ENCODE results near the gene NECTIN3.

The NECTIN3 gene

DNA sequence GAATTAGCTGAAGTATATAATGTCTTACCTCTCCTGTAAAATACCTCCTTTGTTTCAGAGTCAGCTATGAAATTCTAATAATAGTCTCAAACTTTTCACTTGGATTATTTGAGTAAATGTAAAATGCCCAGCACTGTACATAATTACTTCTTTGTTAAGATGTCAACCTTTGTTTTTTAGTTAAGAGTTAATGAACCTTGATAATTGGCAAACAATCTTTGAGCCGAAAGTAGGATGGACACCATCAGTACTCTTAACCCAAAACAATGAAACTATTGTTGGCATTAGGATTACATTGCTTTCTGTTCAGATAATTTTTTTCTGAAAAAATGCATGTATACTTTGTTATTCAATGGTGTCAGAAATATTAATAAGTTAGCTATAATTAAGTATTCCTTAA, 3.0 kb upstream of the NECTIN3 start:
- TF ChIP-seq YY1 (IDR thresholded peaks at IDR 0.05; ENCODE audit: low read depth) = no peak
- TF ChIP-seq ZBTB7A (IDR thresholded peaks at IDR 0.05; ENCODE audit: low read depth) = no peak
- TF ChIP-seq TCF12 (IDR thresholded peaks at IDR 0.05; ENCODE audit: low read depth) = no peak
- no peak for TF ChIP-seq NFIC (IDR thresholded peaks at IDR 0.05)
- no peak for TF ChIP-seq RAD21 (IDR thresholded peaks at IDR 0.05; ENCODE audit: low read depth)
- TF ChIP-seq, protein P1, sequence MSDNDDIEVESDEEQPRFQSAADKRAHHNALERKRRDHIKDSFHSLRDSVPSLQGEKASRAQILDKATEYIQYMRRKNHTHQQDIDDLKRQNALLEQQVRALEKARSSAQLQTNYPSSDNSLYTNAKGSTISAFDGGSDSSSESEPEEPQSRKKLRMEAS (IDR thresholded peaks at IDR 0.05) = no peak
- TF ChIP-seq TEAD4 (IDR thresholded peaks at IDR 0.05) = no peak

DNA sequence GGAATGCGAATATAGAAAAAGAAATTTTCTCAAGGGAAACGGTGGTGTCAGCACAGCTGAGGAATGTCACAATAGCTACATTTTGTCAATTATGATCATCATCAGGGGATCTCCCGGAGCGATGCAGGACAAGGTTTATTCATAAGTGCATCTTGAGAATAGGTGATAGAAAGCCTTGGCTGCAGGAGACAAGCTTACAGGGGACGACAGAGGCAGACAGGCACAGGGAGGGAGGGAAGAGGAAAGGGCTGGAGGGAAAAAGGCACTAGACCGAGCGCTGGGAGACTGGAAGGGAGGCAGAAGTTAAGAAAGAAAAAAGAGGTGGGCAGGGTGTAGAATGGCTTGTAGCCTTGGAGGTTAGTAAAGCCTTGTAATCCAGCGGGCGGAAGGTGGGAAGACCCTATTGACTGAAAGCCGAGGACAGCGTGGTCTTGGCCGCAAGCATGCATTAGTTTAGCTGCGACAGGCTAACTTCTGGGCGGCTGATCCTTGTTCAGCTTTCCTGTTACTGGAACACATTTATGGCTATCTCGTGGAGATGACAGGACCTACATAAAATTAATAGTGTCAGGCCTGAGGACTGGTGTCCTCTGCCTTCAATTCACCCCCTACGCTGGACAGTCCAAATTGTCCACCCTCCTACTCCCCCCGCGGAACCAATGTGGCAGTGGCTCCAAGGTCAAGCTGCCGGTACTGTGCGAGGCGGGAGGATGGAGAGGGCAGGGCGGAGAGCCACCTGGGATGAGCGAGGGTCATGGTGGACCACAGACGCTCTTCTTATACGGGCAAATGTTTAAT, 1.4 kb upstream of the NECTIN3 start:
- TF ChIP-seq, protein P1 (IDR thresholded peaks at IDR 0.05) = 0 out of 2 replicates have a peak, but pooled peaks have one; percentile 5
- no peak for TF ChIP-seq TAF1 (IDR thresholded peaks at IDR 0.05; ENCODE audit: low read depth)
- no peak for TF ChIP-seq EP300 (IDR thresholded peaks at IDR 0.05; ENCODE audit: borderline replicate concordance)
- no peak for TF ChIP-seq TEAD4 (IDR thresholded peaks at IDR 0.05)
- no peak for TF ChIP-seq TCF12 (IDR thresholded peaks at IDR 0.05; ENCODE audit: low read depth)
- no peak for TF ChIP-seq FOXM1 (IDR thresholded peaks at IDR 0.05; ENCODE audit: borderline replicate concordance, low read depth)

DNA sequence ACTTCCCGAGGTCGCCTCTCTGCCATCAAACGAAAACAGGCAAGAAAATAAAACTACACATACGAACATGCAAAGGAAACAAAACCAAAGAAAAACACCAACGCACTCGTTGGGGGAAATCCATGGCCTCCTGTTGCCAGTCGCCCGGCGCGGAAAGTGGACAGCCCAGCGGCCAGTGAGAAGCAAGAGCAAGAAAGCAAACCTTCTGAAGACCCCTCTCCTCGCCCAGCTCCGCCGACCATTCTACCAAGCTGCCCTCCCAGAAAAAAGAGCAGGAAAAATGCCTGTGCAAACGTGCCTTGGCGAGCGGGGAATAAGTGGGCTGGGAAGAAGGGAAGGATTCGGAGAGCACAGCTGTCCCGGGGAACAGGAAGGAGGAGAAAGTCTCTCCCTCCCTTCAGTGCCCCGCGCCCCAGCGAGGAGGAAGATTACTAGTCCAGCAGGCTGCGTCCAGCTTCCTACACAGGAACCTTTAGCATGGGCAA, 802 bp upstream of the NECTIN3 start:
- no peak for TF ChIP-seq YY1 (IDR thresholded peaks at IDR 0.05; ENCODE audit: low read depth)
- TF ChIP-seq, protein P2, sequence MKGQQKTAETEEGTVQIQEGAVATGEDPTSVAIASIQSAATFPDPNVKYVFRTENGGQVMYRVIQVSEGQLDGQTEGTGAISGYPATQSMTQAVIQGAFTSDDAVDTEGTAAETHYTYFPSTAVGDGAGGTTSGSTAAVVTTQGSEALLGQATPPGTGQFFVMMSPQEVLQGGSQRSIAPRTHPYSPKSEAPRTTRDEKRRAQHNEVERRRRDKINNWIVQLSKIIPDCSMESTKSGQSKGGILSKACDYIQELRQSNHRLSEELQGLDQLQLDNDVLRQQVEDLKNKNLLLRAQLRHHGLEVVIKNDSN (IDR thresholded peaks at IDR 0.05) = no peak
- TF ChIP-seq CREB1 (IDR thresholded peaks at IDR 0.05; ENCODE audit: low read depth) = no peak
- TF ChIP-seq TCF12 (IDR thresholded peaks at IDR 0.05; ENCODE audit: low read depth) = no peak
- TF ChIP-seq, protein P3, sequence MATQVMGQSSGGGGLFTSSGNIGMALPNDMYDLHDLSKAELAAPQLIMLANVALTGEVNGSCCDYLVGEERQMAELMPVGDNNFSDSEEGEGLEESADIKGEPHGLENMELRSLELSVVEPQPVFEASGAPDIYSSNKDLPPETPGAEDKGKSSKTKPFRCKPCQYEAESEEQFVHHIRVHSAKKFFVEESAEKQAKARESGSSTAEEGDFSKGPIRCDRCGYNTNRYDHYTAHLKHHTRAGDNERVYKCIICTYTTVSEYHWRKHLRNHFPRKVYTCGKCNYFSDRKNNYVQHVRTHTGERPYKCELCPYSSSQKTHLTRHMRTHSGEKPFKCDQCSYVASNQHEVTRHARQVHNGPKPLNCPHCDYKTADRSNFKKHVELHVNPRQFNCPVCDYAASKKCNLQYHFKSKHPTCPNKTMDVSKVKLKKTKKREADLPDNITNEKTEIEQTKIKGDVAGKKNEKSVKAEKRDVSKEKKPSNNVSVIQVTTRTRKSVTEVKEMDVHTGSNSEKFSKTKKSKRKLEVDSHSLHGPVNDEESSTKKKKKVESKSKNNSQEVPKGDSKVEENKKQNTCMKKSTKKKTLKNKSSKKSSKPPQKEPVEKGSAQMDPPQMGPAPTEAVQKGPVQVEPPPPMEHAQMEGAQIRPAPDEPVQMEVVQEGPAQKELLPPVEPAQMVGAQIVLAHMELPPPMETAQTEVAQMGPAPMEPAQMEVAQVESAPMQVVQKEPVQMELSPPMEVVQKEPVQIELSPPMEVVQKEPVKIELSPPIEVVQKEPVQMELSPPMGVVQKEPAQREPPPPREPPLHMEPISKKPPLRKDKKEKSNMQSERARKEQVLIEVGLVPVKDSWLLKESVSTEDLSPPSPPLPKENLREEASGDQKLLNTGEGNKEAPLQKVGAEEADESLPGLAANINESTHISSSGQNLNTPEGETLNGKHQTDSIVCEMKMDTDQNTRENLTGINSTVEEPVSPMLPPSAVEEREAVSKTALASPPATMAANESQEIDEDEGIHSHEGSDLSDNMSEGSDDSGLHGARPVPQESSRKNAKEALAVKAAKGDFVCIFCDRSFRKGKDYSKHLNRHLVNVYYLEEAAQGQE (IDR thresholded peaks at IDR 0.05; ENCODE audit: low read depth) = no peak
- no peak for TF ChIP-seq EGR1 (IDR thresholded peaks at IDR 0.05)
- no peak for TF ChIP-seq NFIC (IDR thresholded peaks at IDR 0.05)
- no peak; the same call in 1 of the 2 replicates for TF ChIP-seq TAF1 (IDR thresholded peaks at IDR 0.05; ENCODE audit: low read depth)
- no peak for TF ChIP-seq FOXM1 (IDR thresholded peaks at IDR 0.05; ENCODE audit: borderline replicate concordance, low read depth)

DNA sequence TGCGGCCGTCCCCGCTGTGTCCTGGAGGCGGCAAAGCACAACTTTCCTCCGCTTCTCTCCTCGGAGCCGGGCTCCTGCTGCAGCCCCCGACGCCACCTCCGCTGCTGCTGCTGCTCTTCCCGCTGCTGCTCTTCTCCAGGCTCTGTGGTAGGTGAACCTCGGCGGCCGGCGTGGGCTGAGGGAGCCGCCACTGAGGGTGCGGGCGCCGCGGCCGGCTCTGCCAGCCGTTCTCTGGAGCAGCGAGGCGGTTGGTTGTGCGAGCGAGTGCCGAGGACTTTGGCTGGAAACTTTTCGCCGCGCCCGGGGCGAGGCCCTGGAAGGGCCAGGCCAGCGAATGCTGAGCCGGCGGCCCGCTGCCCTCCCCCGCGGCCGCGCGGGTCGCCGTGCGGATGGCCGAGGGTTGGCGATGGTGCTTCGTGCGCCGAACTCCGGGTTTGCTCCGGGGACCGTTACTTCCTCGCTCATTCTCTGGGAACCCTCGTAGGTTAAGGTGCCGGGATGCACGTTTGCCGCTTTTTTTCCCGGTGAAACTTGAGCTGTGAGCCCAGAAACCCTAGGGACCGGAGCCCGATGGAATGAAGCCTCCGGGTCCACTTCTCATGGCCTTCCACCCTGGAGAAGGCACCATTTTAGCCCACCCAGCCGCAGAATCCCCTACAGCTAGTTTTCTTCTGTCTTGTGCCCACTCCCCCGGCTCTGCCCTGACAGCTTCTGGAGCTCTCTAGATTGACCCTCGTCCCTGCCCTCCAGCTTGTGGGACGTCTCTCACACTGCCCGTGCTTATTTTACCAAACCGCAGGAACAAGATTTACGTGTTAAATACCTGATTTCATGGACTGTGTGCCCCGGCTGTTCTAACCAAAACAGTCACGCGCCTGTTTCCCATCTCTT, 660 bp downstream of the NECTIN3 start:
- TF ChIP-seq, protein P2 (IDR thresholded peaks at IDR 0.05) = no peak
- 0 out of 2 replicates have a peak, but pooled peaks have one; percentile 8 for TF ChIP-seq TAF1 (IDR thresholded peaks at IDR 0.05; ENCODE audit: low read depth)
- TF ChIP-seq EGR1 (IDR thresholded peaks at IDR 0.05) = 0 out of 2 replicates have a peak, but pooled peaks have one; percentile 13
- TF ChIP-seq, protein P3 (IDR thresholded peaks at IDR 0.05; ENCODE audit: low read depth) = no peak
- no peak for TF ChIP-seq CREB1 (IDR thresholded peaks at IDR 0.05; ENCODE audit: low read depth)

DNA sequence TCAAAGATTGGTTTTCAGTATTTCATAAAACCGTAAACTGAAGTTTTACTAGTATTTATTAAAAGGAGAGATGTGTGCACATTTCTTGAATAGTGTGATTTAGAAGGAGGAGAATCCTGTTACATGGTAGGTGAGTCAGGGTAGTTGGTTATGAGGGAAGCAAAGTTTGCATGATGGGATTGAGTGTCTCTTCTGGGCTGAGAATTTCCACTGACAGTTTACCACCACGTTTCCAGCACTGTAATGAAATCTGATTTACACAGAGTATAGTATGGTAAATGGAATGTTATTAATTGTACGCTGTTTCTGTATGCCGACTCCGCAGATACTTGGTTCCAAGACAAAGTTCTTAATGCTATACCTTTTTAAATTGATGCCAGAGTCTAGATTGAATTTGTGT, 1.6 kb downstream of the NECTIN3 start:
- no peak for TF ChIP-seq TCF12 (IDR thresholded peaks at IDR 0.05; ENCODE audit: low read depth)
- no peak for TF ChIP-seq EP300 (IDR thresholded peaks at IDR 0.05; ENCODE audit: borderline replicate concordance)
- TF ChIP-seq YY1 (IDR thresholded peaks at IDR 0.05; ENCODE audit: low read depth) = no peak
- TF ChIP-seq, protein P3 (IDR thresholded peaks at IDR 0.05; ENCODE audit: low read depth) = no peak

Measured in Ishikawa (cell line).